HepG2 (cell line): ENCODE data around the gene THAP3. TPM values are rescaled to one million over a fixed set of nuclear protein-coding genes. Genes with fewer than 3 reads are reported as not detected.
A peak's percentile ranks its signal among the peaks of the same experiment; 100 is the strongest.

Experiments
- GRHL1 ChIP-seq: sonication (generic); formaldehyde crosslinking; conservative IDR thresholded peaks from 2 replicates; pipeline ENCODE4 v1.8.0; 2022; ENCODE audit warnings: missing genetic modification reagents
- HNF4A ChIP-seq: sonication (generic); formaldehyde crosslinking; IDR thresholded peaks from 2 replicates; pipeline ENCODE4 v1.4.0; 2020; ENCODE audit warnings: missing genetic modification reagents
- IRF2 ChIP-seq: IDR thresholded peaks from 2 replicates; pipeline ENCODE4 v1.6.1; 2018; ENCODE audit warnings: missing genetic modification reagents, missing compliant biosample characterization
- KMT2A ChIP-seq: sonication (generic); formaldehyde crosslinking; IDR thresholded peaks from 2 replicates; pipeline ENCODE4 v1.4.0; 2020; ENCODE audit warnings: missing genetic modification reagents
- NFYC ChIP-seq: IDR thresholded peaks from 2 replicates; pipeline ENCODE4 v1.6.1; 2016; ENCODE audit warnings: missing genetic modification reagents, missing compliant biosample characterization
- NPAS2 ChIP-seq: sonication (generic); formaldehyde crosslinking; IDR thresholded peaks from 2 replicates; pipeline ENCODE4 v1.8.0; 2022; ENCODE audit warnings: mild to moderate bottlenecking, missing genetic modification reagents, borderline replicate concordance
- PAWR ChIP-seq: sonication (generic); formaldehyde crosslinking; IDR thresholded peaks from 2 replicates; pipeline ENCODE4 v1.4.0; 2020; ENCODE audit warnings: missing genetic modification reagents, mild to moderate bottlenecking, borderline replicate concordance
- PRDM15 ChIP-seq: sonication (generic); formaldehyde crosslinking; IDR thresholded peaks from 2 replicates; pipeline ENCODE4 v1.4.0; 2020; ENCODE audit warnings: missing genetic modification reagents
- PREB ChIP-seq: sonication (generic); formaldehyde crosslinking; IDR thresholded peaks from 2 replicates; pipeline ENCODE4 v1.4.0; 2020; ENCODE audit warnings: missing genetic modification reagents
- SP140L ChIP-seq: sonication (generic); formaldehyde crosslinking; IDR thresholded peaks from 2 replicates; pipeline ENCODE4 v1.4.0; 2020; ENCODE audit warnings: missing genetic modification reagents, borderline replicate concordance
- ZFP36 ChIP-seq: fragments of 150-350 bp; IDR thresholded peaks from 2 replicates; pipeline ENCODE4 v1.6.1; 2018; ENCODE audit warnings: borderline replicate concordance, low read length, low read depth; ENCODE audit not compliant: partially characterized antibody
- ZFY ChIP-seq: sonication (generic); formaldehyde crosslinking; IDR thresholded peaks from 2 replicates; pipeline ENCODE4 v1.4.0; 2020; ENCODE audit warnings: missing genetic modification reagents
- ZKSCAN1 ChIP-seq: fragments of 150-350 bp; IDR thresholded peaks from 2 replicates; pipeline ENCODE4 v1.6.1; 2014; ENCODE audit warnings: low read length
- ZMAT3 ChIP-seq: sonication (generic); formaldehyde crosslinking; conservative IDR thresholded peaks from 2 replicates; pipeline ENCODE4 v1.7.0; 2021; ENCODE audit warnings: missing genetic modification reagents
- ZMYM4 ChIP-seq: sonication (generic); formaldehyde crosslinking; IDR thresholded peaks from 2 replicates; pipeline ENCODE4 v1.8.1; 2023; ENCODE audit warnings: mild to moderate bottlenecking, missing genetic modification reagents
- ZNF256 ChIP-seq: sonication (generic); formaldehyde crosslinking; conservative IDR thresholded peaks from 2 replicates; pipeline ENCODE4 v1.4.0; 2020; ENCODE audit warnings: missing genetic modification reagents
- ZNF264 ChIP-seq: sonication (generic); formaldehyde crosslinking; IDR thresholded peaks from 2 replicates; pipeline ENCODE4 v1.4.0; 2020; ENCODE audit warnings: missing genetic modification reagents
- ZNF275 ChIP-seq: sonication (generic); formaldehyde crosslinking; IDR thresholded peaks from 2 replicates; pipeline ENCODE4 v1.8.0; 2022; ENCODE audit warnings: missing genetic modification reagents, mild to moderate bottlenecking, inconsistent platforms, borderline replicate concordance
- ZNF33B ChIP-seq: sonication (generic); formaldehyde crosslinking; IDR thresholded peaks from 2 replicates; pipeline ENCODE4 v1.5.1; 2020; ENCODE audit warnings: mild to moderate bottlenecking, missing genetic modification reagents
- ZNF34 ChIP-seq: sonication (generic); formaldehyde crosslinking; IDR thresholded peaks from 2 replicates; pipeline ENCODE4 v1.4.0; 2020; ENCODE audit warnings: mild to moderate bottlenecking, missing genetic modification reagents, borderline replicate concordance
- ZNF782 ChIP-seq: sonication (generic); formaldehyde crosslinking; IDR thresholded peaks from 2 replicates; pipeline ENCODE4 v1.4.0; 2020; ENCODE audit warnings: missing genetic modification reagents, mild to moderate bottlenecking, borderline replicate concordance
- polyA plus RNA-seq, 8 experiments: library from polyadenylated mRNA; depleted of rRNA in 3 of 8; stranded (reverse) in 7 of 8; unstranded in 1 of 8; fragments of >200 nt; fragmentation: Illumina TruSeq in 4 of 8; extraction: Trizol in 4 of 8; gene quantifications; 2 replicates each; pipeline versions ENCODE4 v1.2.1 to v1.2.3, GENCODE V29; 2011 to 2016; ENCODE audit warnings: low read depth in 4 of 8, missing spikeins in 1 of 8, mixed read lengths in 1 of 8; ENCODE audit not compliant: insufficient read depth in 1 of 8
- total RNA-seq, 5 experiments: library from RNA; depleted of rRNA; stranded (reverse); fragments of >200 nt; fragmentation: Illumina TruSeq; extraction: Trizol; gene quantifications; 2 replicates each; pipeline ENCODE4 v1.2.3, GENCODE V29; 2016; ENCODE audit warnings: low read depth in 1 of 5

Gene THAP3
- total and polyA plus RNA-seq, 2 of the 13 experiments (the other 11 are each of a cell fraction or from before 2014, with no cell fraction given), result 10.3 to 14.9 TPM

GRCh38 chr1:6601923-6602668, 22.6 kb upstream of the THAP3 start (continued):
- TF ChIP-seq PRDM15 (CRISPR knock-in tag) (0 out of 2 replicates have a peak, but pooled peaks have one; percentile 33), NPAS2 (CRISPR knock-in tag) (no peak), HNF4A (CRISPR knock-in tag) (no peak), SP140L (CRISPR knock-in tag) (no peak), IRF2 (no peak), KMT2A (CRISPR knock-in tag) (peak; percentile 19; the same call in 1 of the 2 replicates), ZNF256 (CRISPR knock-in tag) (peak; percentile 79; the same call in 1 of the 2 replicates), GRHL1 (CRISPR knock-in tag) (no peak; the same call in 1 of the 2 replicates), ZNF275 (CRISPR knock-in tag) (no peak), ZKSCAN1 (no peak), ZNF782 (no peak; the same call in 1 of the 2 replicates), PREB (CRISPR knock-in tag) (no peak), PAWR (CRISPR knock-in tag) (no peak), ZMYM4 (peak; percentile 27; the same call in 1 of the 2 replicates), NFYC (CRISPR knock-in tag) (no peak), ZFP36 (no peak), ZNF34 (CRISPR knock-in tag) (no peak), ZFY (CRISPR knock-in tag) (peak; percentile 77), ZNF33B (no peak), ZMAT3 (CRISPR knock-in tag) (peak; percentile 88), ZNF264 (CRISPR knock-in tag) (no peak)
